Central memory CD8-positive, alpha-beta T cell (primary cell): ENCODE measurements around the gene SMARCAL1.
A peak's percentile ranks its signal among the peaks of the same experiment; 100 is the strongest.

Experiments used
- ATAC-seq: fragments of 150-1000 bp; cut with Tn5 transposase; replicated peaks from 2 replicates; pipeline ENCODE4 v1.10.0; 2022; ENCODE audit warnings: mild to moderate bottlenecking, moderate FRiP score, moderate number of reproducible peaks; ENCODE audit not compliant: poor library complexity, severe bottlenecking; ENCODE audit errors: extremely low read depth
- DNase-seq, 2 donors: peaks; one replicate each; pipeline ENCODE4 v3.0.0; 2021; ENCODE audit warnings: low spot score in 2 of 2
- H3K27ac Mint-ChIP-seq: one replicate; pipeline ENCODE4 v1.8.0; 2022; ENCODE audit warnings: low read depth, mild to moderate bottlenecking, moderate library complexity, mixed read lengths
- H3K27me3 Mint-ChIP-seq: one replicate; pipeline ENCODE4 v1.8.0; 2022; ENCODE audit warnings: mixed read lengths
- H3K36me3 Mint-ChIP-seq: one replicate; pipeline ENCODE4 v1.8.0; 2022; ENCODE audit warnings: mild to moderate bottlenecking, moderate library complexity, mixed read lengths; ENCODE audit not compliant: insufficient read depth
- H3K4me1 Mint-ChIP-seq: one replicate; pipeline ENCODE4 v1.8.0; 2022; ENCODE audit warnings: mixed read lengths
- H3K4me3 Mint-ChIP-seq: one replicate; pipeline ENCODE4 v1.8.0; 2022; ENCODE audit warnings: mild to moderate bottlenecking, moderate library complexity, mixed read lengths
- H3K9me3 Mint-ChIP-seq: one replicate; pipeline ENCODE4 v1.8.0; 2022; ENCODE audit warnings: mixed read lengths

The SMARCAL1 gene

GRCh38 chr2:216424274-216424673 is 12.0 kb downstream of the SMARCAL1 start:
- Mint-ChIP-seq H3K36me3 (peaks cover 47% of the 10 kb centered on the region), H3K4me1 (peaks cover 20% of the 10 kb centered on the region), H3K4me3 (no peak overlapping the region), H3K27me3 (no peaks in the 10 kb centered on the region), H3K27ac (peak overlapping the region; percentile 9), H3K9me3 (no peaks in the 10 kb centered on the region)
- DNase-seq = no peak
- no peak for ATAC-seq

- DNase-seq = no peak
- H3K9me3 Mint-ChIP-seq = no peaks in the 10 kb centered on the region
- ATAC-seq = no peak
- peaks cover 50% of the 10 kb centered on the region for H3K36me3 Mint-ChIP-seq
- H3K4me3 Mint-ChIP-seq = no peak overlapping the region
- no peak overlapping the region for H3K27ac Mint-ChIP-seq
- H3K4me1 Mint-ChIP-seq = peaks cover 17% of the 10 kb centered on the region
- H3K27me3 Mint-ChIP-seq = no peaks in the 10 kb centered on the region
Measured at GRCh38 chr2:216425008-216425787, 12.9 kb downstream of the SMARCAL1 start.

- Mint-ChIP-seq H3K9me3 (no peaks in the 10 kb centered on the region), H3K4me3 (no peak overlapping the region), H3K36me3 (peaks cover 55% of the 10 kb centered on the region), H3K27ac (no peak overlapping the region), H3K27me3 (no peaks in the 10 kb centered on the region), H3K4me1 (peaks cover 15% of the 10 kb centered on the region)
- ATAC-seq = no peak
- DNase-seq = no peak
Measured at GRCh38 chr2:216426166-216426777, 14.0 kb downstream of the SMARCAL1 start.

GRCh38 chr2:216426938-216427337 is 14.7 kb downstream of the SMARCAL1 start:
- H3K4me1 Mint-ChIP-seq = peaks cover 21% of the 10 kb centered on the region
- DNase-seq = no peak
- H3K9me3 Mint-ChIP-seq = no peaks in the 10 kb centered on the region
- no peak overlapping the region for H3K4me3 Mint-ChIP-seq
- H3K27me3 Mint-ChIP-seq = no peaks in the 10 kb centered on the region
- no peak for ATAC-seq
- H3K27ac Mint-ChIP-seq = no peak overlapping the region
- peaks cover 58% of the 10 kb centered on the region for H3K36me3 Mint-ChIP-seq

GRCh38 chr2:216428618-216429350 is 16.5 kb downstream of the SMARCAL1 start:
- Mint-ChIP-seq H3K27ac (no peak overlapping the region), H3K36me3 (peaks cover 61% of the 10 kb centered on the region)
- ATAC-seq = no peak

GRCh38 chr2:216429428-216429827 is 17.1 kb downstream of the SMARCAL1 start:
- Mint-ChIP-seq H3K27me3 (no peaks in the 10 kb centered on the region), H3K4me3 (no peak overlapping the region), H3K9me3 (no peaks in the 10 kb centered on the region), H3K27ac (no peak overlapping the region), H3K4me1 (peaks cover 9% of the 10 kb centered on the region), H3K36me3 (peaks cover 62% of the 10 kb centered on the region)
- ATAC-seq (no peak), DNase-seq (no peak)

More at GRCh38 chr2:216428618-216429350, 16.5 kb downstream of the SMARCAL1 start:
- DNase-seq = no peak
- Mint-ChIP-seq H3K27me3 (no peaks in the 10 kb centered on the region), H3K9me3 (no peaks in the 10 kb centered on the region), H3K4me1 (peaks cover 9% of the 10 kb centered on the region), H3K4me3 (no peak overlapping the region)

- H3K36me3 Mint-ChIP-seq = peaks cover 67% of the 10 kb centered on the region
- no peak for ATAC-seq
- H3K27ac Mint-ChIP-seq = no peak overlapping the region
Measured at GRCh38 chr2:216430811-216431530, 18.7 kb downstream of the SMARCAL1 start.

GRCh38 chr2:216431531-216431856 is 19.2 kb downstream of the SMARCAL1 start:
- no peaks in the 10 kb centered on the region for H3K9me3 Mint-ChIP-seq
- ATAC-seq (no peak), DNase-seq (no peak)
- peaks cover 69% of the 10 kb centered on the region for H3K36me3 Mint-ChIP-seq
- H3K27ac Mint-ChIP-seq = no peak overlapping the region
- H3K27me3 Mint-ChIP-seq = no peaks in the 10 kb centered on the region
- no peak overlapping the region for H3K4me3 Mint-ChIP-seq
- H3K4me1 Mint-ChIP-seq = peaks cover 9% of the 10 kb centered on the region

More at GRCh38 chr2:216430811-216431530, 18.7 kb downstream of the SMARCAL1 start:
- H3K4me1 Mint-ChIP-seq = peaks cover 9% of the 10 kb centered on the region
- H3K4me3 Mint-ChIP-seq = no peak overlapping the region
- DNase-seq = no peak
- no peaks in the 10 kb centered on the region for H3K27me3 Mint-ChIP-seq
- H3K9me3 Mint-ChIP-seq = no peaks in the 10 kb centered on the region

GRCh38 chr2:216436383-216436782 is 24.1 kb downstream of the SMARCAL1 start:
- H3K27me3 Mint-ChIP-seq = no peaks in the 10 kb centered on the region
- no peak overlapping the region for H3K27ac Mint-ChIP-seq
- DNase-seq = no peak
- no peaks in the 10 kb centered on the region for H3K9me3 Mint-ChIP-seq
- H3K4me3 Mint-ChIP-seq = no peak overlapping the region
- no peak for ATAC-seq
- H3K4me1 Mint-ChIP-seq = peaks cover 8% of the 10 kb centered on the region
- H3K36me3 Mint-ChIP-seq = peaks cover 47% of the 10 kb centered on the region

- Mint-ChIP-seq H3K4me3 (no peak overlapping the region), H3K9me3 (no peaks in the 10 kb centered on the region), H3K4me1 (no peaks in the 10 kb centered on the region), H3K27me3 (no peaks in the 10 kb centered on the region), H3K36me3 (peaks cover 32% of the 10 kb centered on the region), H3K27ac (no peak overlapping the region)
- no peak for ATAC-seq
- no peak for DNase-seq
Measured at GRCh38 chr2:216441308-216442010, 29.2 kb downstream of the SMARCAL1 start.

GRCh38 chr2:216445501-216445900 is 33.2 kb downstream of the SMARCAL1 start:
- Mint-ChIP-seq H3K36me3 (peaks cover 58% of the 10 kb centered on the region), H3K27me3 (no peaks in the 10 kb centered on the region)
- DNase-seq = no peak

GRCh38 chr2:216446343-216446742 is 34.1 kb downstream of the SMARCAL1 start:
- DNase-seq (no peak), ATAC-seq (no peak)
- no peaks in the 10 kb centered on the region for H3K9me3 Mint-ChIP-seq
- peaks cover 63% of the 10 kb centered on the region for H3K36me3 Mint-ChIP-seq
- H3K4me3 Mint-ChIP-seq = no peak overlapping the region
- H3K27ac Mint-ChIP-seq = no peak overlapping the region
- H3K27me3 Mint-ChIP-seq = no peaks in the 10 kb centered on the region
- H3K4me1 Mint-ChIP-seq = no peaks in the 10 kb centered on the region

More at GRCh38 chr2:216445501-216445900, 33.2 kb downstream of the SMARCAL1 start:
- Mint-ChIP-seq H3K4me3 (no peak overlapping the region), H3K27ac (no peak overlapping the region), H3K9me3 (no peaks in the 10 kb centered on the region), H3K4me1 (no peaks in the 10 kb centered on the region)
- ATAC-seq = no peak
